Neural progenitor cell (in vitro differentiated cells): ENCODE measurements around the gene SLC17A8. TPM values are rescaled to one million over a fixed set of nuclear protein-coding genes. Genes with fewer than 3 reads are reported as not detected.
A peak's percentile ranks its signal among the peaks of the same experiment; 100 is the strongest.
"Not testable (repeated sequence)": the region's sequence is repeated elsewhere in the genome, so short reads cannot be mapped to it uniquely, and the experiment has no call there.

Source experiments
- DNase-seq: peaks from one replicate; pipeline ENCODE4 v3.0.0-alpha.2; 2016; ENCODE audit warnings: low spot score
- H2AFZ ChIP-seq: fragments of 200-600 bp; sonication (generic); replicated peaks from 2 replicates; pipeline ENCODE4 v1.6.1; 2016; ENCODE audit warnings: antibody characterized with exemption
- H3F3A ChIP-seq: fragments of 200-600 bp; sonication (generic); 2 replicates; pipeline ENCODE4 v1.6.1; 2016; ENCODE audit warnings: antibody characterized with exemption, low read depth
- H3K27ac ChIP-seq: fragments of 200-600 bp; sonication (generic); 2 replicates; pipeline ENCODE4 v1.5.1; 2016; ENCODE audit warnings: mild to moderate bottlenecking
- H3K27me3 ChIP-seq: fragments of 200-600 bp; sonication (generic); 2 replicates; pipeline ENCODE4 v1.6.1; 2016; ENCODE audit warnings: mild to moderate bottlenecking, moderate library complexity
- H3K36me3 ChIP-seq: fragments of 200-600 bp; sonication (generic); 2 replicates; pipeline ENCODE4 v1.5.1; 2016
- H3K4me1 ChIP-seq: fragments of 200-600 bp; sonication (generic); 2 replicates; pipeline ENCODE4 v1.6.1; 2016; ENCODE audit warnings: mixed run types
- H3K4me2 ChIP-seq: fragments of 200-600 bp; sonication (generic); 2 replicates; pipeline ENCODE4 v1.6.1; 2016
- H3K4me3 ChIP-seq: fragments of 200-600 bp; sonication (generic); 2 replicates; pipeline ENCODE4 v1.5.1; 2016
- H3K79me2 ChIP-seq: fragments of 200-600 bp; sonication (generic); 2 replicates; pipeline ENCODE4 v1.6.1; 2016; ENCODE audit warnings: low read depth
- H3K9ac ChIP-seq: fragments of 200-600 bp; sonication (generic); 2 replicates; pipeline ENCODE4 v1.6.1; 2016
- H3K9me3 ChIP-seq: fragments of 200-600 bp; sonication (generic); 2 replicates; pipeline ENCODE4 v1.5.1; 2016; ENCODE audit warnings: low read depth
- H4K20me1 ChIP-seq: fragments of 200-600 bp; sonication (generic); 2 replicates; pipeline ENCODE4 v1.6.1; 2016; ENCODE audit warnings: low read depth
- H3K27ac Mint-ChIP-seq: 3 replicates; pipeline ENCODE4 v1.8.0; 2021; ENCODE audit warnings: mixed read lengths
- H3K27me3 Mint-ChIP-seq: 2 replicates; pipeline ENCODE4 v1.8.0; 2022; ENCODE audit warnings: low read depth, mild to moderate bottlenecking, inconsistent platforms, moderate library complexity, mixed read lengths; ENCODE audit not compliant: insufficient read depth
- H3K36me3 Mint-ChIP-seq: 3 replicates; pipeline ENCODE4 v1.8.0; 2021; ENCODE audit warnings: mixed read lengths
- H3K4me1 Mint-ChIP-seq: 3 replicates; pipeline ENCODE4 v1.8.0; 2021; ENCODE audit warnings: mixed read lengths
- H3K4me3 Mint-ChIP-seq: 3 replicates; pipeline ENCODE4 v1.8.0; 2021; ENCODE audit warnings: mild to moderate bottlenecking, moderate library complexity, mixed read lengths
- H3K9me3 Mint-ChIP-seq: 3 replicates; pipeline ENCODE4 v1.8.0; 2020; ENCODE audit warnings: mixed read lengths
- CTCF ChIP-seq: fragments of 200-600 bp; sonication (generic); IDR thresholded peaks from 2 replicates; pipeline ENCODE4 v1.5.1; 2017; ENCODE audit warnings: antibody characterized with exemption, mild to moderate bottlenecking
- EZH2 ChIP-seq: fragments of 200-600 bp; sonication (generic); IDR thresholded peaks from 2 replicates; pipeline ENCODE4 v1.6.1; 2017; ENCODE audit warnings: antibody characterized with exemption, mild to moderate bottlenecking, moderate library complexity
- EZH2phosphoT487 ChIP-seq: fragments of 200-600 bp; sonication (generic); IDR thresholded peaks from 2 replicates; pipeline ENCODE4 v1.6.1; 2017; ENCODE audit warnings: antibody characterized with exemption
- total RNA-seq: library from RNA; depleted of rRNA; stranded (reverse); fragments of >200 nt; gene quantifications from 2 replicates; pipeline ENCODE4 v1.2.3, GENCODE V29; 2015; ENCODE audit warnings: low replicate concordance

Gene SLC17A8
- not detected in 2 replicates for total RNA-seq

GRCh38 chr12:100356644-100357223 lies at the start of gene SLC17A8:
TSS of gene SLC17A8 (plus strand) at chr12:100357074. CDS start at chr12:100357392, 318 bp downstream.
- peak; percentile 77 for DNase-seq
- Mint-ChIP-seq H3K4me3 (peak within 1 kb of the TSS; percentile 57), H3K4me1 (peaks cover 14% of the 10 kb centered on the region), H3K36me3 (no peaks in the 10 kb centered on the region), H3K27me3 (peaks cover 7% of the 10 kb centered on the region), H3K9me3 (no peaks in the 10 kb centered on the region), H3K27ac (peak within 1 kb of the TSS; percentile 5)
- H3K4me1 ChIP-seq: peaks cover 15% of the 10 kb centered on the region
- no peaks in the 10 kb centered on the region for H3K36me3 ChIP-seq
- H4K20me1 ChIP-seq: no peaks in the 10 kb centered on the region
- peak within 1 kb of the TSS; percentile 13 for H3K4me3 ChIP-seq
- H3K9ac ChIP-seq: no peak within 1 kb of the TSS
- H3K9me3 ChIP-seq: no peaks in the 10 kb centered on the region
- no peaks in the 10 kb centered on the region for H3K79me2 ChIP-seq
- peak within 1 kb of the TSS; percentile 96 for H2AFZ ChIP-seq
- no peak within 1 kb of the TSS for H3K27ac ChIP-seq
- peaks cover 5% of the 10 kb centered on the region for H3F3A ChIP-seq
- H3K27me3 ChIP-seq: no peaks in the 10 kb centered on the region
- no peak for TF ChIP-seq EZH2phosphoT487
- TF ChIP-seq CTCF: no peak
- no peak for TF ChIP-seq EZH2
- H3K4me2 ChIP-seq: peak within 1 kb of the TSS; percentile 70

DNA sequence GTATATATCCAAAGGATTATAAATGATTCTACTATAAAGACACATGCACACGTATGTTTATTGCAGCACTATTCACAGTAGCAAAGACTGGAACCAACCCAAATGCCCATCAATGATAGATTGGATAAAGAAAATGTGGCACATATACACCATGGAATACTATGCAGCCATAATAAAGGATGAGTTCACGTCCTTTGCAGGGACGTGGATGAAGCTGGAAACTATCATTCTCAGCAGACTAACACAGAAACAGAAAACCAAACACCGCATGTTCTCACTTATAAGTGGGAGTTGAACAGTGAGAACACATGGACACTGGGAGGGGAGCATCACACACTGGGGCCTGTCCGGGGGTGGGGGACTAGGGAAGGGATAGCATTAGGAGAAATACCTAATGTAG lies 48.7 kb upstream of the SLC17A8 start:
- peaks cover 51% of the 10 kb centered on the region for H3K36me3 Mint-ChIP-seq
- not testable (repeated sequence) for H2AFZ ChIP-seq, H3K79me2 ChIP-seq, H3K4me3 ChIP-seq, H3K4me1 ChIP-seq, H3K4me1 Mint-ChIP-seq, H3F3A ChIP-seq, H3K27me3 Mint-ChIP-seq, DNase-seq, H3K9ac ChIP-seq, H3K4me3 Mint-ChIP-seq, H3K27me3 ChIP-seq, H3K27ac ChIP-seq, H3K27ac Mint-ChIP-seq, H3K4me2 ChIP-seq, H4K20me1 ChIP-seq
- peaks cover 19% of the 10 kb centered on the region for H3K36me3 ChIP-seq
- H3K9me3 ChIP-seq: peaks cover 10% of the 10 kb centered on the region
- peaks cover 37% of the 10 kb centered on the region for H3K9me3 Mint-ChIP-seq

- no peak overlapping the region for H3K27ac ChIP-seq
- Mint-ChIP-seq H3K27me3 (no peaks in the 10 kb centered on the region), H3K4me1 (no peaks in the 10 kb centered on the region), H3K27ac (no peak overlapping the region), H3K36me3 (peaks cover 33% of the 10 kb centered on the region), H3K9me3 (peaks cover 11% of the 10 kb centered on the region), H3K4me3 (no peak overlapping the region)
- no peaks in the 10 kb centered on the region for H3K79me2 ChIP-seq
- no peak overlapping the region for H2AFZ ChIP-seq
- H3K9ac ChIP-seq: no peak overlapping the region
- no peak for TF ChIP-seq CTCF
- TF ChIP-seq EZH2: no peak
- TF ChIP-seq EZH2phosphoT487: no peak
- H3K4me2 ChIP-seq: no peak overlapping the region
- no peaks in the 10 kb centered on the region for H3K27me3 ChIP-seq
- H3K4me3 ChIP-seq: no peak overlapping the region
- no peaks in the 10 kb centered on the region for H4K20me1 ChIP-seq
- peaks cover 6% of the 10 kb centered on the region for H3K9me3 ChIP-seq
- H3K36me3 ChIP-seq: peaks cover 14% of the 10 kb centered on the region
- H3K4me1 ChIP-seq: no peaks in the 10 kb centered on the region
- H3F3A ChIP-seq: no peaks in the 10 kb centered on the region
- DNase-seq: no peak
These were observed 45.6 kb upstream of the SLC17A8 start for GRCh38 chr12:100311317-100311716.

- no peaks in the 10 kb centered on the region for H3F3A ChIP-seq
- Mint-ChIP-seq H3K36me3 (peaks cover 29% of the 10 kb centered on the region), H3K27me3 (no peaks in the 10 kb centered on the region), H3K27ac (no peak overlapping the region), H3K4me1 (no peaks in the 10 kb centered on the region), H3K9me3 (no peaks in the 10 kb centered on the region), H3K4me3 (no peak overlapping the region)
- no peaks in the 10 kb centered on the region for H3K4me1 ChIP-seq
- no peak overlapping the region for H3K4me2 ChIP-seq
- no peaks in the 10 kb centered on the region for H4K20me1 ChIP-seq
- H3K27me3 ChIP-seq: no peaks in the 10 kb centered on the region
- no peak overlapping the region for H3K4me3 ChIP-seq
- no peaks in the 10 kb centered on the region for H3K79me2 ChIP-seq
- H3K9me3 ChIP-seq: no peaks in the 10 kb centered on the region
- no peak overlapping the region for H3K9ac ChIP-seq
- no peak for DNase-seq
- TF ChIP-seq EZH2phosphoT487 (no peak), CTCF (no peak), EZH2 (no peak)
- no peak overlapping the region for H2AFZ ChIP-seq
- peaks cover 13% of the 10 kb centered on the region for H3K36me3 ChIP-seq
- H3K27ac ChIP-seq: no peak overlapping the region
These were observed 39.5 kb upstream of the SLC17A8 start for GRCh38 chr12:100317371-100317770.
